ENCODE measurements around the gene SSH2. TPM values are rescaled to one million over a fixed set of nuclear protein-coding genes. Genes with fewer than 3 reads are reported as not detected.

The SSH2 gene
- total and polyA plus RNA-seq, 2 donors from 2014 or later: 19.7 to 62.5 TPM

DNA sequence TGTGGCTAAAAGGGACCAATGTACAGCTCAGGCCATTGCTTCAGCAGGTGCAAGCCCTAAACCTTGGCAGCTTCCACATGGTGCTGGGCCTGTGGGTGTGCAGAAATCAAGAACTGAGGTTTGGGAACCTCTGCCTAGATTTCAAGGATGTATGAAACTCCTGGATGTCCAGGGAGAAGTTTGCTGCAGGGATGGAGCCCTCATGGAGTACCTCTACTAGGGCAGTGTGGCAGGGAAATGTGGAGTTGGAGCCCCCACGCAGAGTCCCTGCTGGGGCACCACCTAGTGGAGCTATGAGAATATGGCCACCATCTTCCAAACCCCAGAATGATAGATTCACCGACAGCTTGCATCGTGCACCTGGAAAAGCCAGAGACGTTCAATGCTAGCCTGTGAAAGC lies 24.4 kb upstream of the SSH2 start:
- Histone ChIP-seq H3K36me3 (ENCODE audit: control insufficient read depth in 2 of 3, insufficient read depth in 3 of 3, low read length in 3 of 3) (no peaks in the 10 kb centered on the region), H3K27ac (ENCODE audit: low read depth in 2 of 2, low read length in 2 of 2) (no peak overlapping the region), H3K4me1 (ENCODE audit: control insufficient read depth in 2 of 3, insufficient read depth in 2 of 3, low read depth in 1 of 3, low read length in 3 of 3) (no peaks in the 10 kb centered on the region), H3K9ac (ENCODE audit: low read length in 3 of 3) (no peak overlapping the region), H3K9me3 (ENCODE audit: control insufficient read depth in 2 of 3, insufficient read depth in 1 of 3, low read length in 3 of 3) (peaks cover 0 to 5% (median 0%) of the 10 kb centered on the region in 3 donors), H3K27me3 (ENCODE audit: control insufficient read depth, insufficient read depth, low read length) (no peaks in the 10 kb centered on the region), H3K4me3 (ENCODE audit: low read length in 3 of 3) (no peak overlapping the region)
- intact Hi-C loops (cut with DNase I): no loop called here
- FAIRE-seq: no peak
- DNase-seq: no peak
- TF ChIP-seq CTCF (IDR thresholded peaks at IDR 0.05; ENCODE audit: borderline replicate concordance, extremely low read depth, insufficient read depth): no peak

DNA sequence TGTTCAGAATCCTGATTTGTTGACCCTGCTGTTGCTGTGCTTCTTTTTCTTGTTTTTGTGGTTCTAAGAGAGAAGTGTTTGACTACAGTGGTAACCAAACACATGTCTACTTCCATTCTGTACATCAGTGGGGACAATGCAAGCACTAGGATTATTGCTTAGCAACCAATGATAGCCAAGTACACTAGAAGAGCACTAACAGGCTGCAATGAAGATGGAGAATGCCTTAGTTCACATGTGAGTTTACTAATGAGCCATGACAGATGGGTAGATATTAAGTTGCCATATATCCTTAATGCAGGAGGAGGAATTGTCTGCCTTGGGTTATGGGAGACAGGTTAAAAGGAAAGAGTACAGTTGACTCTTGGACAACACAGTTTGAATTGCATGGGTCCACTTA lies 19.7 kb upstream of the SSH2 start:
- Histone ChIP-seq H3K4me3 (ENCODE audit: low read length in 3 of 3) (no peak overlapping the region), H3K9me3 (ENCODE audit: control insufficient read depth in 2 of 3, insufficient read depth in 1 of 3, low read length in 3 of 3) (peaks cover 0 to 5% (median 0%) of the 10 kb centered on the region in 3 donors), H3K4me1 (ENCODE audit: control insufficient read depth in 2 of 3, insufficient read depth in 2 of 3, low read depth in 1 of 3, low read length in 3 of 3) (no peaks in the 10 kb centered on the region), H3K9ac (ENCODE audit: low read length in 3 of 3) (no peak overlapping the region), H3K36me3 (ENCODE audit: control insufficient read depth in 2 of 3, insufficient read depth in 3 of 3, low read length in 3 of 3) (no peaks in the 10 kb centered on the region), H3K27me3 (ENCODE audit: control insufficient read depth, insufficient read depth, low read length) (no peaks in the 10 kb centered on the region), H3K27ac (ENCODE audit: low read depth in 2 of 2, low read length in 2 of 2) (no peak overlapping the region)
- intact Hi-C loops (cut with DNase I): no loop called here
- TF ChIP-seq CTCF (IDR thresholded peaks at IDR 0.05; ENCODE audit: borderline replicate concordance, extremely low read depth, insufficient read depth): no peak
- FAIRE-seq (no peak), DNase-seq (peak in 3 of 5 donors; percentile 9 to 75 (median 40))

- DNase-seq: no peak
- FAIRE-seq: no peak
- no peaks in the 10 kb centered on the region for H3K36me3 ChIP-seq (ENCODE audit: control insufficient read depth in 2 of 3, insufficient read depth in 3 of 3, low read length in 3 of 3)
These were observed 18.6 kb upstream of the SSH2 start for GRCh38 chr17:29948448-29949215.

More at GRCh38 chr17:29948448-29949215, 18.6 kb upstream of the SSH2 start:
- H3K4me3 ChIP-seq (ENCODE audit: low read length in 3 of 3): no peak overlapping the region
- no peak for TF ChIP-seq CTCF (IDR thresholded peaks at IDR 0.05; ENCODE audit: borderline replicate concordance, extremely low read depth, insufficient read depth)
- no peaks in the 10 kb centered on the region for H3K27me3 ChIP-seq (ENCODE audit: control insufficient read depth, insufficient read depth, low read length)
- H3K27ac ChIP-seq (ENCODE audit: low read depth in 2 of 2, low read length in 2 of 2): no peak overlapping the region
- no peak overlapping the region for H3K9ac ChIP-seq (ENCODE audit: low read length in 3 of 3)
- intact Hi-C loops (cut with DNase I): no loop called here
- no peaks in the 10 kb centered on the region for H3K9me3 ChIP-seq (ENCODE audit: control insufficient read depth in 2 of 3, insufficient read depth in 1 of 3, low read length in 3 of 3)
- no peaks in the 10 kb centered on the region for H3K4me1 ChIP-seq (ENCODE audit: control insufficient read depth in 2 of 3, insufficient read depth in 2 of 3, low read depth in 1 of 3, low read length in 3 of 3)

All from kidney (tissue), 14 donors.